GM19035 (cell line): ENCODE measurements around the gene CIITA.

Experiments
- ATAC-seq: cut with Tn5 transposase; IDR thresholded peaks from one replicate; pipeline ENCODE4 v1.9.1; 2021; ENCODE audit not compliant: unreplicated experiment

CIITA gene

GRCh38 chr16:10978871-10979446, 102.0 kb downstream of the CIITA start:
- ATAC-seq, result no peak

GRCh38 chr16:10979717-10980601, 103.0 kb downstream of the CIITA start:
- ATAC-seq, result no peak

GRCh38 chr16:10980813-10981212, 103.8 kb downstream of the CIITA start:
- ATAC-seq, result no peak

DNA sequence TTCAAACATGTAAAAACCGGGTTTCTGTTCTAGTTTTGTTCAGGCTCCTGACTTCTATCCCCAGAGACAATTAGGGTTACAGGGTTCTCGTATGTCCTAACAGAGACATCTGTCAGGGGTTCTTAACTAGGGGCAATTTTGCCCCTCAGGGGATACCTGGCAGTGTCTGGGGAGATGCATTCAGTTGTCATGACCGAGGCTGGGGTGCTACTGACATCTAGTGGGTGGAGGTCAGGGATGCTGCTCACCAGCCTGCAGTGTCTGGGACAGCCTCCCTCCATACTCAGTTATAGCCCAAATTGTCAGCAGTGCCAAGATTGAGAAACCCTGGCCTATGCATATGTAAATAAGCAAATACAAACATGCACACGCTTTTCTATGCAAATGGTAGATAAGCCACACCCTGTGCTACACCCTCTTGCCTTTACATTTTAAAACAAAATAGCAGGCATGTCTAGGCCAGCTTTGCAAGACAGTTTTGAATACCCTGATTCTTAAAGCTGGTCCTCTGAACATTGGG, 104.8 kb downstream of the CIITA start:
- ATAC-seq, result peak; percentile 72

DNA sequence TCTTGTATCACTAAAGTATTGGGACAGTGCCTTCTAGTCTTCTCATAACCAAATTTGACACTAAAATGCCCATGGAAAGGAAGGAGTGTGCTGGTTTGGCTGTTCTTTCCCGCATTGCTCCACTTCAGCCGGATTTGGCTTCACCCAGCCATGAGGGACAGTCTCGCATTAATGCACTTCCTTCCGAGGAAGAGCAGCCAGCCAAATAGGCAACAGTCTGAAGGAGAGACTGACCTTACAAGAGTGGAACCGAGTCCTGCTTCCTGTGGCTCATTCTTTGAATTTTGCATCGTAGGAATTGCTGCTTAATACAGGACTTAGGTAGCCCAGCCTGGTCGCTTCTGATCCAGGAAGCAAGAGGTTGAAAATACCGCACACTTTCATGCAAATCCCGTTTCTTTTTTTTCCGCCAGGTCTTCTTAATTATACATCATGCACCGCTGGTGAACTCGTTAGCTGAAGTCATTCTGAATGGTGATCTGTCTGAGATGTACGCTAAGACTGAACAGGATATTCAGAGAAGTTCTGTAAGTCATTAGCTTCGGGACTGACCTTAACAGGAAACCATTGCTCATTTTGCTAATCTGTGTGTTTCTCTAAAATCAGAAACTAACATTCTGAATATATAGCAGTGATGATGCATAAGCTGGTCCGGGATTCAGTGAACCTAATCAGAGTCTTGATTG, 105.6 kb downstream of the CIITA start:
- ATAC-seq, result peak; percentile 8

- ATAC-seq, result no peak
These were observed 106.2 kb downstream of the CIITA start for GRCh38 chr16:10983159-10983558.

DNA sequence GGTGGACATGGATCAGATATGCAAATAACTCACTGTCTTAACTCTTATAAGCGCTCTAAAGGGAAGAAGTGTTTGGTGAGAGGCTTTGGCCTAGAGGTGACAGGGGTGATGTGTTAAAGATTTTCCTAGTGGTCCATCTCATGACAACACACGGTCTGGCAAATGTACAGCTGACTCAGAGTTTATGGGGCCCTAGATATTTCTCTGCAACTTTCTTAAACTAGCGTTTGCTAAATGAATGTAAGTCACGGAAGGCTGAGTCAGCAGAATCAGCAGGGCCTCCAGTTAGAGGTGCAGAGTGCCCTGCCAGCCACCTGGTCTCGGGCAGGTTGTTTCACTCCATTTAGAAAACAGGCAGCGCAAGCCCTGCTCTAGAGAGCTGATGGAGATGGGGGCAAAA, 107.5 kb downstream of the CIITA start:
- ATAC-seq, result no peak
